PC-9 (cell line): ENCODE results near the gene HOXC9. TPM values are rescaled to one million over a fixed set of nuclear protein-coding genes. Genes with fewer than 3 reads are reported as not detected.

Source experiments
- BruUV-seq: library from RNA; stranded (reverse); fragments of 400-500 nt; replicated peaks from 2 replicates; lab custom pipeline; 2021; lab: Mats Ljungman, UMichigan
- CTCF ChIA-PET: fragments of 300-600 bp; sonication (Branson Sonifier 250); formaldehyde crosslinking; loops from one replicate; lab custom pipeline; 2022; ENCODE audit warnings: antibody characterized with exemption; lab: Charles Lee
- POLR2A ChIA-PET: fragments of 300-600 bp; sonication (Branson Sonifier 250); formaldehyde crosslinking; loops from one replicate; lab custom pipeline; 2022; ENCODE audit warnings: antibody characterized with exemption; ENCODE audit not compliant: unreplicated experiment; lab: Charles Lee
- DNase-seq, 2 experiments: peaks; one replicate each; pipeline versions ENCODE4 v3.0.0 to v3.0.0-alpha.2; 2015 to 2022; ENCODE audit warnings: mixed read lengths in 1 of 2
- H2AFZ ChIP-seq: fragments of 200-600 bp; sonication (generic); 2 replicates; pipeline ENCODE4 v1.8.1; 2017; ENCODE audit warnings: antibody characterized with exemption
- H3F3A ChIP-seq: fragments of 200-600 bp; sonication (generic); 2 replicates; pipeline ENCODE4 v1.8.1; 2017; ENCODE audit warnings: antibody characterized with exemption, mild to moderate bottlenecking, low read depth; ENCODE audit not compliant: insufficient read depth
- H3K27ac ChIP-seq: fragments of 200-600 bp; sonication (generic); 2 replicates; pipeline ENCODE4 v1.6.1; 2016; ENCODE audit warnings: mixed run types
- H3K27me3 ChIP-seq: fragments of 200-600 bp; sonication (generic); 2 replicates; pipeline ENCODE4 v1.6.1; 2016; ENCODE audit warnings: low read depth, mixed run types; ENCODE audit not compliant: insufficient read depth
- H3K36me3 ChIP-seq: fragments of 200-600 bp; sonication (generic); 2 replicates; pipeline ENCODE4 v1.6.1; 2016; ENCODE audit warnings: low read depth, mixed run types
- H3K4me1 ChIP-seq: fragments of 200-600 bp; sonication (generic); replicated peaks from 2 replicates; pipeline ENCODE4 v1.6.1; 2016; ENCODE audit warnings: mixed run types; ENCODE audit not compliant: insufficient read depth
- H3K4me2 ChIP-seq: fragments of 200-600 bp; sonication (generic); 2 replicates; pipeline ENCODE4 v1.6.1; 2017; ENCODE audit warnings: mixed run types
- H3K4me3 ChIP-seq: fragments of 200-600 bp; sonication (generic); 2 replicates; pipeline ENCODE4 v1.6.1; 2016; ENCODE audit warnings: mixed run types
- H3K79me2 ChIP-seq: fragments of 200-600 bp; sonication (generic); 2 replicates; pipeline ENCODE4 v1.6.1; 2017; ENCODE audit warnings: low read depth, mixed run types
- H3K9me2 ChIP-seq: fragments of 200-600 bp; sonication (generic); 2 replicates; pipeline ENCODE4 v1.8.1; 2017; ENCODE audit warnings: mild to moderate bottlenecking; ENCODE audit not compliant: insufficient read depth
- H3K9me3 ChIP-seq: fragments of 200-600 bp; sonication (generic); 2 replicates; pipeline ENCODE4 v1.8.1; 2016; ENCODE audit warnings: low read depth; ENCODE audit not compliant: insufficient read depth
- H4K20me1 ChIP-seq: fragments of 200-600 bp; sonication (generic); 2 replicates; pipeline ENCODE4 v1.8.1; 2017; ENCODE audit not compliant: insufficient read depth
- CTCF ChIP-seq: fragments of 200-600 bp; sonication (generic); conservative IDR thresholded peaks from 2 replicates; pipeline ENCODE4 v1.6.1; 2017; ENCODE audit warnings: mixed run types, antibody characterized with exemption, mild to moderate bottlenecking, moderate library complexity
- EZH2 ChIP-seq: fragments of 200-600 bp; sonication (generic); IDR thresholded peaks from 2 replicates; pipeline ENCODE4 v1.8.0; 2017; ENCODE audit warnings: antibody characterized with exemption, low read depth
- intact Hi-C: fragments of 100-400 bp; cut with micrococcal nuclease; formaldehyde crosslinking; loops from one replicate; pipeline ENCODE4 v1.10.0; 2022; ENCODE audit not compliant: unreplicated experiment
- total RNA-seq: library from RNA; stranded (reverse); gene quantifications from 2 replicates; pipeline ENCODE4 v1.2.3, GENCODE V29; 2021

Gene HOXC9
- total RNA-seq, 1 experiment from 2014 or later, result 10.2 TPM

GRCh38 chr12:53993162-53994008, 6.6 kb upstream of the HOXC9 start:
- H3K27ac ChIP-seq, result no peak overlapping the region
- H3K4me3 ChIP-seq, result no peak overlapping the region
- no peaks in the 10 kb centered on the region for H4K20me1 ChIP-seq
- H3K4me2 ChIP-seq, result peak overlapping the region; percentile 79; the same call in 1 of the 2 replicates
- H3K36me3 ChIP-seq, result no peaks in the 10 kb centered on the region
- no peaks in the 10 kb centered on the region for H3K27me3 ChIP-seq
- no peaks in the 10 kb centered on the region for H3K9me2 ChIP-seq
- H2AFZ ChIP-seq, result no peak overlapping the region
- CTCF ChIA-PET, result no interaction called here
- no peaks in the 10 kb centered on the region for H3K9me3 ChIP-seq
- no TSS peak for BruUV-seq
- H3F3A ChIP-seq, result peaks cover 14% of the 10 kb centered on the region; the same call in 1 of the 2 replicates
- H3K4me1 ChIP-seq, result peaks cover 34% of the 10 kb centered on the region
- TF ChIP-seq CTCF, result no peak
- TF ChIP-seq EZH2, result no peak
- POLR2A ChIA-PET, result no interaction called here
- peaks cover 12% of the 10 kb centered on the region; the same call in 1 of the 2 replicates for H3K79me2 ChIP-seq
- no peak for DNase-seq
- intact Hi-C loops, result no loop called here

- intact Hi-C loops, result no loop called here
- Histone ChIP-seq H3K4me2 (peak overlapping the region; percentile 79; the same call in 1 of the 2 replicates), H3K4me1 (peaks cover 28% of the 10 kb centered on the region), H3K27ac (0 out of 2 replicates have a peak overlapping the region, but pooled peaks have one; percentile 89), H3K27me3 (no peaks in the 10 kb centered on the region), H3F3A (peaks cover 14% of the 10 kb centered on the region; the same call in 1 of the 2 replicates), H3K36me3 (no peaks in the 10 kb centered on the region), H3K9me3 (no peaks in the 10 kb centered on the region), H3K4me3 (no peak overlapping the region; the same call in 1 of the 2 replicates), H4K20me1 (no peaks in the 10 kb centered on the region), H3K9me2 (no peaks in the 10 kb centered on the region), H3K79me2 (peaks cover 12% of the 10 kb centered on the region; the same call in 1 of the 2 replicates), H2AFZ (no peak overlapping the region)
- POLR2A ChIA-PET, result no interaction called here
- DNase-seq, result no peak
- CTCF ChIA-PET, result no interaction called here
- TF ChIP-seq EZH2 (no peak), CTCF (no peak)
- no TSS peak for BruUV-seq
These were observed 6.0 kb upstream of the HOXC9 start for GRCh38 chr12:53994009-53994263.

GRCh38 chr12:53994264-53995001, 5.5 kb upstream of the HOXC9 start:
- POLR2A ChIA-PET, result interaction anchor here (0.7 kb wide), 1 partner anchor 210 kb away, joined by 6 read pairs; no protein-coding TSS in a partner anchor
- H2AFZ ChIP-seq, result peak overlapping the region; percentile 98
- TF ChIP-seq EZH2 (no peak), CTCF (no peak)

More at GRCh38 chr12:53994264-53995001, 5.5 kb upstream of the HOXC9 start:
- Histone ChIP-seq H3K4me3 (peak overlapping the region; percentile 86), H3K27ac (peak overlapping the region; percentile 89), H3K9me2 (no peaks in the 10 kb centered on the region), H3K4me1 (peaks cover 23% of the 10 kb centered on the region; the same call in 1 of the 2 replicates), H3K4me2 (peak overlapping the region; percentile 79), H3K36me3 (no peaks in the 10 kb centered on the region), H3K9me3 (no peaks in the 10 kb centered on the region), H3F3A (peaks cover 14% of the 10 kb centered on the region; the same call in 1 of the 2 replicates), H3K27me3 (no peaks in the 10 kb centered on the region), H4K20me1 (no peaks in the 10 kb centered on the region), H3K79me2 (peaks cover 12% of the 10 kb centered on the region; the same call in 1 of the 2 replicates)
- peak in 1 of 2 experiments; percentile 34 for DNase-seq
- CTCF ChIA-PET, result interaction anchor here (0.6 to 0.8 kb wide), 4 partner anchors 21 to 212 kb away, joined by 3 to 20 read pairs (median 5); no protein-coding TSS in a partner anchor
- BruUV-seq, result no TSS peak
- intact Hi-C loops, result no loop called here
